ENCODE measurements around the gene MUTYH.

The MUTYH gene

GRCh38 chr1:45348966-45349677 lies 8.9 kb upstream of the MUTYH start:
- no peak for TF ChIP-seq CTCF (IDR thresholded peaks at IDR 0.05; ENCODE audit: low read depth, low read length)
- no peak overlapping the region for H3K4me3 ChIP-seq (ENCODE audit: low read depth, low read length)

- no peak overlapping the region for H3K4me3 ChIP-seq (ENCODE audit: low read depth, low read length)
- no peak for TF ChIP-seq CTCF (IDR thresholded peaks at IDR 0.05; ENCODE audit: low read depth, low read length)
Measured at GRCh38 chr1:45348609-45348965, 8.3 kb upstream of the MUTYH start.

GRCh38 chr1:45348020-45348419 lies 7.8 kb upstream of the MUTYH start:
- TF ChIP-seq CTCF (IDR thresholded peaks at IDR 0.05; ENCODE audit: low read depth, low read length), result no peak
- H3K4me3 ChIP-seq (ENCODE audit: low read depth, low read length), result no peak overlapping the region

- H3K4me3 ChIP-seq (ENCODE audit: low read depth, low read length), result no peak overlapping the region
- TF ChIP-seq CTCF (IDR thresholded peaks at IDR 0.05; ENCODE audit: low read depth, low read length), result no peak
Measured at GRCh38 chr1:45346473-45346872, 6.2 kb upstream of the MUTYH start.

- no peak for TF ChIP-seq CTCF (IDR thresholded peaks at IDR 0.05; ENCODE audit: low read depth, low read length)
- no peak overlapping the region for H3K4me3 ChIP-seq (ENCODE audit: low read depth, low read length)
Measured at GRCh38 chr1:45345014-45345413, 4.8 kb upstream of the MUTYH start.

- no peak overlapping the region for H3K4me3 ChIP-seq (ENCODE audit: low read depth, low read length)
- no peak for TF ChIP-seq CTCF (IDR thresholded peaks at IDR 0.05; ENCODE audit: low read depth, low read length)
Measured at GRCh38 chr1:45344499-45344898, 4.3 kb upstream of the MUTYH start.

- H3K4me3 ChIP-seq (ENCODE audit: low read depth, low read length), result peak overlapping the region; percentile 83
- no peak for TF ChIP-seq CTCF (IDR thresholded peaks at IDR 0.05; ENCODE audit: low read depth, low read length)
Measured at GRCh38 chr1:45340816-45341466, 701 bp upstream of the MUTYH start.
